SU-DHL-6 (cell line): Measurements from ENCODE around the gene RBM24.

ENCODE experiments used
- EZH2phosphoT487 ChIP-seq: fragments of 200-600 bp; sonication (generic), shearing (Covaris generic); conservative IDR thresholded peaks from 2 replicates; pipeline ENCODE4 v1.6.1; 2018; ENCODE audit warnings: mild to moderate bottlenecking, antibody characterized with exemption, low read length, moderate library complexity, mixed read lengths
- TF ChIP-seq, protein P1 (sequence below): fragments of 200-600 bp; sonication (generic); IDR thresholded peaks from one replicate; pipeline ENCODE4 v1.5.1; 2017; ENCODE audit warnings: antibody characterized with exemption, mild to moderate bottlenecking, low read length, moderate library complexity; ENCODE audit not compliant: insufficient read depth, poor library complexity, severe bottlenecking

DNA sequence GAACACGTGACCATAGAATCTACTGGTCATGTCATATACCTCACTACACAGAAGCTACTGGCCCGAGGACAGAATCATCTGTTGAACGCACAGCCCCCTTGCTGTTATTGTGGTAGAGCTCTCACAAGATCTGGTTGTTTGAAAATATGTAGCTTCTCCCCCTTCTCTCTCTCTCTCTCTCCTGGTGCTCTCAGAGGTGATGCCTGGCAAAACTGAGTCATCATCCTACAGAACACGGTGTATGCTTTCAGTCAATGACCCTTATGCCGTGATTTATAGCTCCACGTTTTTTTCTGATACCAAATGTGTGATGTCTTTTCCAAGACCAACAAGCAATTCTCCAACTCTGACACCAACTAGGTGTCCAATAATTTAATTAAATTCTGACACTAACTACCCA is 13.0 kb upstream of the RBM24 start:
- no peak for TF ChIP-seq EZH2phosphoT487
- TF ChIP-seq, protein P1, sequence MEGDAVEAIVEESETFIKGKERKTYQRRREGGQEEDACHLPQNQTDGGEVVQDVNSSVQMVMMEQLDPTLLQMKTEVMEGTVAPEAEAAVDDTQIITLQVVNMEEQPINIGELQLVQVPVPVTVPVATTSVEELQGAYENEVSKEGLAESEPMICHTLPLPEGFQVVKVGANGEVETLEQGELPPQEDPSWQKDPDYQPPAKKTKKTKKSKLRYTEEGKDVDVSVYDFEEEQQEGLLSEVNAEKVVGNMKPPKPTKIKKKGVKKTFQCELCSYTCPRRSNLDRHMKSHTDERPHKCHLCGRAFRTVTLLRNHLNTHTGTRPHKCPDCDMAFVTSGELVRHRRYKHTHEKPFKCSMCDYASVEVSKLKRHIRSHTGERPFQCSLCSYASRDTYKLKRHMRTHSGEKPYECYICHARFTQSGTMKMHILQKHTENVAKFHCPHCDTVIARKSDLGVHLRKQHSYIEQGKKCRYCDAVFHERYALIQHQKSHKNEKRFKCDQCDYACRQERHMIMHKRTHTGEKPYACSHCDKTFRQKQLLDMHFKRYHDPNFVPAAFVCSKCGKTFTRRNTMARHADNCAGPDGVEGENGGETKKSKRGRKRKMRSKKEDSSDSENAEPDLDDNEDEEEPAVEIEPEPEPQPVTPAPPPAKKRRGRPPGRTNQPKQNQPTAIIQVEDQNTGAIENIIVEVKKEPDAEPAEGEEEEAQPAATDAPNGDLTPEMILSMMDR: no peak
